T-helper 1 cell treated with Interleukin-12 subunit alpha and Interleukin-12 subunit beta and Interleukin-4 antibody, amounts not matched to agents 30 ng/mL and 1 ng/mL, for 36 hours (primary cell): ENCODE data around the gene HMG20B. TPM values are rescaled to one million over a fixed set of nuclear protein-coding genes. Genes with fewer than 3 reads are reported as not detected.

Experiments
- intact Hi-C: fragments of 100-400 bp; cut with micrococcal nuclease; formaldehyde crosslinking; loops from one replicate; pipeline ENCODE4 v1.15.1; 2024
- total RNA-seq: library from RNA; stranded (reverse); gene quantifications from 2 replicates; pipeline ENCODE4 v1.2.3, GENCODE V29; 2022

Gene HMG20B
- total RNA-seq, 1 donor from 2014 or later = 44.3 TPM

DNA sequence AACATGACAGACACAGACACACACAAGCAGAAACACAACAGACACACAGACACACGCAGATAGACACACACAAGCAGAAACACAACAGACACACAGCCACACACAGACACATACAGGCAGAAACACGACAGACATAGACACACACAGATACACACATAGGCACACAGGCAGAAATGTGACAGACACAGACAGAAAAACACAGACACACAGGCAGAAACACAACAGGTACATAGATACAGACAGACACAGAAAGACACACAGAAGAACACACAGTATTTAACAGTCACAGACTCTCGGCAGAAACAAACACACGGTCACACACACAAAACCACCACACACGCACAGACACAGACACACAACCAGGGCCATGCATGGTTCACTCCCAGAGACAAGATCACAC, 33.0 kb downstream of the HMG20B start:
- intact Hi-C loops = loop anchor here (5.0 kb wide), 1 partner anchor 33 kb away; the partner anchor contains the start of gene HMG20B

GRCh38 chr19:3606174-3606689, 33.5 kb downstream of the HMG20B start:
- intact Hi-C loops = loop anchor here (5.0 kb wide), 1 partner anchor 34 kb away; the partner anchor contains the start of gene HMG20B

- intact Hi-C loops = loop anchor here (5.0 kb wide), 1 partner anchor 34 kb away; the partner anchor contains the start of gene HMG20B
Observed at GRCh38 chr19:3606690-3607289, 34.0 kb downstream of the HMG20B start, which contains the start of gene TBXA2R. TBXA2R (minus strand) TSS chr19:3606875; CDS start chr19:3600634, 6,241 bp downstream.

DNA sequence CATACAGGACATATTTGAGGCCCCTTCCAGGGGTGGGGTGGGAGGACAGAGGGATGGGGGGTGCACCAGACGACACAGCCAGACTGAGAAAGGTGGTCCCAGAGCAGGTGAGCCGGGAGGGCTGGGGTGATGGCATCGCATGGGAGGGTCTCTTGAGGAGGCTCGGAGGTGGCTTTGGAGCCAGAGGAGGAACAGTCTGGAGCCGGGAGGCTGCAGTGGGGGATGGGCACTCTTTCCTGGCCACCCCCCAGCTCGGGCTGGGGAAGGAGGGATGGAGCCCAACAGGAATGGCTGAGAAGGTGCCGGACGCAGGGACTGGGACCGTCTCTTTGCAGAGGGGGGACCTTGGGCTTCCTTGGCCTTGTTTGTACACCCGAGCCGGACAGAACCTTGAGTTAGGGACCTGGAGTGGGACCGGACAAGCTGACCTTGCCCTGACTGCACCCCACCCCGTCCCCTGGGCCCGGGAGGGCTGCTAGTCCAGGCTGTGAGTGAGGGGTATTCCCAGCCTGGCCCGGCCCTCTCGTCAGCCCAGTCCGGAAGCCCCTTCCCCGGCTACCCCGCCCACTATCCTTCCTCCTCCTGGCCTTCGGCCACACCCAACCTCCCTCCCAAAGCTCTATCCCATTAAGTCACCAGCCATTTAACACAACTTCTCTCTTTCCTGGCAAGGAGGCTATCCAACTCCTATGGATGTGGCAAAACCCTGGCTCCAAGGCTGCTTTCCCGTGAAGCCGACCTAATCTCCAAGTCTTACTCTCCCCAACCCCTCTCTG, 34.7 kb downstream of the HMG20B start:
- intact Hi-C loops = loop anchor here (5.0 kb wide), 1 partner anchor 35 kb away; the partner anchor contains the start of gene HMG20B

GRCh38 chr19:3608079-3608641, 35.4 kb downstream of the HMG20B start:
- intact Hi-C loops = loop anchor here (5.0 kb wide), 1 partner anchor 36 kb away; the partner anchor contains the start of gene HMG20B

GRCh38 chr19:3608750-3609322, 36.1 kb downstream of the HMG20B start:
- intact Hi-C loops = loop anchor here (5.0 kb wide), 1 partner anchor 37 kb away; the partner anchor contains the start of gene HMG20B

DNA sequence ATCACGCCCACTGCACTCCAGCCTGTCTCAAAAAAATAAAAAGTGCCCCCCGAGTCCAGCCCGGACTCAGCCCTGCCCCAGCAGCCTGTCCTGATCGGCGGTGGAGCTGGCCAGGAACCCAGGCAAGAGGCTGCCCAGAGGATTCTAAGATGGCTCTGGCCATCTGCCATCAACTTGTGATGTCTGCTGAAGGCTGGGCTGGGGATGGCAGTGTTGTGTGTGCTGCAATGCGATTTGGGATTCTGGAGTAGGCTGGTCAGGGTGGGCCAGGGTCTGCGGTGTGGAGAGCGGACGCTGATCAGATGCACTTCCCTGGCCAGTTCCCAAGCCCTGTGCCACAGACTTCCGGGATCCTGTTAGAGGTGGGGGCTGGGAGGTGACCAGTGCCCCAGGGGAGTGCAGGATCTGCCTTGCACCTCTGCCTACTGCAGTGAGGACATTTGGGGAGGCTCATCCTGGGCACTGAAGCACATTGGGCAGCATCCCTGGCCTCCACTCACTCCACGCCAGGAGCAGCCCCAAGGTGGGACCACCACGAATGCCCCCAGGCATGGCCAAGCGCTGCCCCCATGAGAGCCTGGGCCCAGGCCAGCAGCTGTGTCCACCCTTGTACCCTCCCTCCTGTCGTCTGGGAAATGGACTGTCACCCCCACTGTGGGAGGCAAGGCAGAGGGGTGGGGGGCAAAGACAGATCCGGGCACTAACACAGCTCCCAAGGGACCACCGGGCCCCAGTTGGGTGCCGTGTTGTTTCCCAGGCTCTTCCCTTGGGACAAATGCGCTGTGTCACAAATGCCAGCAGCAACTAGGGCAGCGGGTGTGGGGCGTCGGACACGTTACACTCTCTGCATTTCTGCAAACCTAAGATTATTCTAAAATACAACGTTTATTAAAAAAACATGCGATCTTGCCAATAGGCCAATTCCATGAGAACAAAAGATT, 37.3 kb downstream of the HMG20B start:
- intact Hi-C loops = loop anchor here (5.0 kb wide), 1 partner anchor 38 kb away; the partner anchor contains the start of gene HMG20B

- intact Hi-C loops = no loop called here
Observed at GRCh38 chr19:3610745-3611717, 38.3 kb downstream of the HMG20B start.

GRCh38 chr19:3611841-3612240, 39.1 kb downstream of the HMG20B start:
- intact Hi-C loops = no loop called here

GRCh38 chr19:3612330-3612729, 39.6 kb downstream of the HMG20B start:
- intact Hi-C loops = no loop called here

- intact Hi-C loops = no loop called here
Observed at GRCh38 chr19:3612901-3613741, 40.4 kb downstream of the HMG20B start.

DNA sequence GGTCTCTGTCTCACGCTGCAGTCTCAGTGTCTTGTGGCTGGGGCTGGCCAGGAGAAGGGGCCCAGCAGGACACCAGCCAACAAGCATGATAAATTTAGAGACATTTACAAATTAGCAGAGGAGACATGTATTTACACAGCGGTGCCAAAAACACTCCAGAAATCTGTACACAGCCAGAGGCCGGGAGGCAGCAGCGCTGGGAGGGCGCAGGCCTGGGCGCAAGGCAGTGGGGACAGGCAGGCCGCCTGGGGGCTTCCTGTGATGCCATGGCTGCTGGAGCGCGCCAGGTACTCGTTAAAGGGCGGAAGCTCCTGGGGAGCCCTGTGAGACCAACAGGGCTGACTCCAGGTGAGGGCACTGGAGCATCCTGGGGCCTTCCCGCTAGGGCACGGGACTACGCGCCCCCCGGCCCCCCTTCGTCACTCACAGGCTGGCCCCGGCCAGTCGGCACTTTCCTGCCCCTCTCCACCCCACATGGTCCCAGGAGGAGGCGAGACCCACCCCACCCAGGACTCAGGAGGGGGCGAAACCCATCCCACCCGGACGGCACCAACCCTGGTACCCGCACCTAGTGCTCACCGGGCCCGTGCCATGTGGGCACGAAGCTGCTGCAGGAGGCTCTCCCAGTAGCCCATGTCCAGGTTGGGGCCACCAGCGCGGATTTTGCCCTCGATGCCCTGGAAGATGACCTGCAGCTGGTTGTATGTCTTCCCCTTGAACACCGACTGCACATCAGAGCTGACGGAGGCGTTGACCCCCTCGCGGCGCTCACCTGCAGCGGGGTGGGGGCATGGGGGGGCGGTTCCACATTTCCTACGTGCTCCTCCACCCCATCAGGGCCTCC, 41.3 kb downstream of the HMG20B start:
- intact Hi-C loops = no loop called here

- intact Hi-C loops = no loop called here
Observed at GRCh38 chr19:3614858-3615505, 42.2 kb downstream of the HMG20B start.

GRCh38 chr19:3615524-3616135, 42.9 kb downstream of the HMG20B start:
- intact Hi-C loops = no loop called here

- intact Hi-C loops = no loop called here
Observed at GRCh38 chr19:3617463-3617862, 44.7 kb downstream of the HMG20B start.
